HUES48 (cell line): ENCODE measurements around the gene CEBPA.
"Not testable (repeated sequence)": the region's sequence is repeated elsewhere in the genome, so short reads cannot be mapped to it uniquely, and the experiment has no call there.

Experiments used
- H3K27ac ChIP-seq: one replicate; pipeline ENCODE4 v1.7.0; 2013; ENCODE audit warnings: low read depth, low read length, inconsistent platforms
- H3K27me3 ChIP-seq: 2 replicates; pipeline ENCODE4 v1.6.1; 2013; ENCODE audit warnings: mild to moderate bottlenecking, low read length; ENCODE audit not compliant: control insufficient read depth, insufficient read depth
- H3K36me3 ChIP-seq: 2 replicates; pipeline ENCODE4 v1.6.1; 2013; ENCODE audit warnings: low read length; ENCODE audit not compliant: control insufficient read depth, insufficient read depth
- H3K4me1 ChIP-seq: 2 replicates; pipeline ENCODE4 v1.6.1; 2013; ENCODE audit warnings: mild to moderate bottlenecking, low read length; ENCODE audit not compliant: control insufficient read depth, insufficient read depth
- H3K4me3 ChIP-seq: 2 replicates; pipeline ENCODE4 v1.5.1; 2013; ENCODE audit warnings: mild to moderate bottlenecking, low read depth, low read length
- H3K9ac ChIP-seq: 2 replicates; pipeline ENCODE4 v1.6.1; 2013; ENCODE audit warnings: mild to moderate bottlenecking, low read depth, low read length, moderate library complexity
- H3K9me3 ChIP-seq: 2 replicates; pipeline ENCODE4 v1.6.1; 2013; ENCODE audit warnings: low read length; ENCODE audit not compliant: control insufficient read depth, insufficient read depth

Gene CEBPA

DNA sequence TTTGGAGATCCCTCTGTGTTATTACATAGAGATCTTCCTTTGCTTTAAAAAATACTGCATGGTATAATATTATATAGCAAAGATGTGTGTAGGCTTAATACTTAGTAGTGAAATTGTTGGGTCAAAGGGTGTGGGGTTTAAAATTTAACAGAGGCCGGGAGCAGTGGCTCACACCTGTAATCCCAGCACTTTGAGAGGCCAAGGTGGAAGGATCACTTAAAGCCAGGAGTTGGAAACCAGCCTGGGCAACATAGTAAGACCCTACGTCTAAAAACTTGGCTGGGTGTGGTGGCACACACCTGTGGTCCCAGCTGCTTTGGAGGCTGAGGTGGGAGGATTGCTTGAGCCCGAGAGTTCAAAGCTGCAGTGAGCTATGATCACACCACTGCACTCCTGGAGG lies 22.3 kb upstream of the CEBPA start:
- H3K27ac ChIP-seq = no peak overlapping the region
- no peaks in the 10 kb centered on the region for H3K36me3 ChIP-seq
- H3K4me3 ChIP-seq = no peak overlapping the region
- no peak overlapping the region for H3K9ac ChIP-seq
- H3K4me1 ChIP-seq = no peaks in the 10 kb centered on the region
- H3K9me3 ChIP-seq = peaks cover 9% of the 10 kb centered on the region; the same call in 1 of the 2 replicates
- no peaks in the 10 kb centered on the region for H3K27me3 ChIP-seq

DNA sequence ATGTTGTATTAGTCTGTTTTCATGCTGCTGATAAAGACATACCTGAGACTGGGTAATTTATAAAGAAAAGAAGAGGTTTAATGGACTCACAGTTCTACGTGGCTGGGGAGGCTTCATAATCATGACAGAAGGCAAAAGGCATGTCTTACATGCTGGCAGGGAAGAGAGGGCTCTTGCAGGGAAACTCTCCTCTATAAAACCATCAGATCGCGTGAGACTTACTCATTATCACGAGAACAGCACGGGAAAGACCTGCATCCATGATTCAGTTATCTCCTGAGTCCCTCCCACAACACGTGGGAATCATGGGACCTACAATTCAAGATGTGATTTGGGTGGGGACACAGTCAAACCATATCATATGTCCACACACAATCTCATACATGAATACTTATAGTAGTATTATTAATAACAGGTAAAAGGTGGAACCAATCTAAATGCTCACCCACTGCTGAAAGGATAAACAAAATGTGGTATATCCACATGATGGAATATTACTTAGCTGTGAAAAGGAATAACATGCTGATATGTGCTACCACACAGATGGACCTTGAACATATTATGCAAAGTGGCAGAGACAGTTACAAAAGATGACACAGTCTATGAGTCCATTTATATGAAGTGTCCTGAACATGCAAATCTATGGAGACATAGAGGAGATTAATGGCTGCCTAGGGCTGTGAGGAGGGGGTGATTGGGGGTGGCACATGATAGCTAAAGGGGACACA lies 20.9 kb upstream of the CEBPA start:
- Histone ChIP-seq H3K36me3 (no peaks in the 10 kb centered on the region), H3K4me3 (no peak overlapping the region), H3K9me3 (peaks cover 9% of the 10 kb centered on the region; the same call in 1 of the 2 replicates), H3K9ac (no peak overlapping the region), H3K27me3 (no peaks in the 10 kb centered on the region), H3K27ac (no peak overlapping the region), H3K4me1 (no peaks in the 10 kb centered on the region)

DNA sequence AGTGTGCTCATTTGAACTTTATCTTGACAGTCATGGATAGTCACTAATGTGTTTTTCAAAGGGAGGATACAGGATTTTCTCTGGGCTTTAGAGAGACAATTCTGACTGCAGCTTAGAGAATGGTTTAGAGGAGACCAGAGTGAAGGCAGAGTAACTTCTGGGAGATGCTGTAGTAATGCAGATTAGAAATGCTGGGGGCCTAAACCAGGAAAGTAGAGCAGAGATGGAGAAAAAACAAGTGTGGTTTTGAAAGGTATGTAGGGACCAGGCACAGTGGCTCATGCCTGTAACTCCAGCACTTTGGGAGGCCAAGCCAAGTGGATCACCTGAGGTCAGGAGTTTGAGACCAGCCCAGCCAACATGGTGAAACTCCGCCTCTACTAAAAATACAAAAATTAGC lies 18.3 kb upstream of the CEBPA start:
- Histone ChIP-seq H3K27me3 (no peaks in the 10 kb centered on the region), H3K27ac (no peak overlapping the region), H3K4me3 (no peak overlapping the region), H3K4me1 (no peaks in the 10 kb centered on the region), H3K9ac (no peak overlapping the region), H3K9me3 (peaks cover 7% of the 10 kb centered on the region; the same call in 1 of the 2 replicates), H3K36me3 (no peaks in the 10 kb centered on the region)

DNA sequence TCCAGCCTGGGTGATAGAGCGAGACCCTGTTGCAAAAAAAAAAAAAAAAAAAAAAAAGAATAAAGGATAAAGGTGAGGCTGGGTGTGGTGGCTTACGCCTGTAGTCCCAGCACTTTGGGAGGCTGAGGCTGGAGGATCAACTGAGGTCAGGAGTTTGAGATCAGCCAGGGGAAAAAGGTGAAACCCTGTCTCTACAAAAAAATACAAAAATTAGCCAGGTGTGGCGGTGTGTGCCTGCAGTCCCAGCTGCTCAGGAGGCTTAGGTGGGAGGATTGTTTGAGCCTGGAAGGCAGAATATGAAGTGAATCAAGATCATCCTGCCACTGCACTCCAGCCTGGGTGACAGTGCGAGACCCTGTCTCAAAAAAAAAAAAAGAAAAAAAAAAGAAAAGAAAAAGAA lies 15.7 kb upstream of the CEBPA start:
- not testable (repeated sequence) for H3K4me3 ChIP-seq, H3K9ac ChIP-seq, H3K36me3 ChIP-seq, H3K4me1 ChIP-seq, H3K9me3 ChIP-seq, H3K27ac ChIP-seq, H3K27me3 ChIP-seq

DNA sequence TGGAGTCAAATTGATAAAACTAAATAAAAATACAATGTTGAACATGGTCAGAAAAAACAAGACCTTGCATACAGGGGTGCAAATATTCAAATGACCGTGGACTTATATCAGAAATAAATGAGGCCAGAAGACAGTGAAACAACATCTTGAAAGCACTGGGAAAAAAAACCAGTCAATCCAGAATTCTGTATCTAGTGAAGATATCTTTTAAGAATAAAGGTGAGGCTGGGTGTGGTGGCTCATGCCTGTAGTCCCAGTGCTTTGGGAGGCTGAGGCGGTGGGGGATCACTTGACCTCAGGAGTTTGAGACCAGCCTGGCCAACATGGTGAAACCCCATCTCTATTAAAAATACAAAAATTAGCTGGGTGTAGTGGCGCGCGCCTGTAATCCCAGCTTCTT lies 15.2 kb upstream of the CEBPA start:
- Histone ChIP-seq H3K9ac (no peak overlapping the region), H3K4me3 (no peak overlapping the region), H3K9me3 (peaks cover 7% of the 10 kb centered on the region; the same call in 1 of the 2 replicates), H3K27ac (no peak overlapping the region), H3K36me3 (no peaks in the 10 kb centered on the region), H3K4me1 (no peaks in the 10 kb centered on the region), H3K27me3 (no peaks in the 10 kb centered on the region)

DNA sequence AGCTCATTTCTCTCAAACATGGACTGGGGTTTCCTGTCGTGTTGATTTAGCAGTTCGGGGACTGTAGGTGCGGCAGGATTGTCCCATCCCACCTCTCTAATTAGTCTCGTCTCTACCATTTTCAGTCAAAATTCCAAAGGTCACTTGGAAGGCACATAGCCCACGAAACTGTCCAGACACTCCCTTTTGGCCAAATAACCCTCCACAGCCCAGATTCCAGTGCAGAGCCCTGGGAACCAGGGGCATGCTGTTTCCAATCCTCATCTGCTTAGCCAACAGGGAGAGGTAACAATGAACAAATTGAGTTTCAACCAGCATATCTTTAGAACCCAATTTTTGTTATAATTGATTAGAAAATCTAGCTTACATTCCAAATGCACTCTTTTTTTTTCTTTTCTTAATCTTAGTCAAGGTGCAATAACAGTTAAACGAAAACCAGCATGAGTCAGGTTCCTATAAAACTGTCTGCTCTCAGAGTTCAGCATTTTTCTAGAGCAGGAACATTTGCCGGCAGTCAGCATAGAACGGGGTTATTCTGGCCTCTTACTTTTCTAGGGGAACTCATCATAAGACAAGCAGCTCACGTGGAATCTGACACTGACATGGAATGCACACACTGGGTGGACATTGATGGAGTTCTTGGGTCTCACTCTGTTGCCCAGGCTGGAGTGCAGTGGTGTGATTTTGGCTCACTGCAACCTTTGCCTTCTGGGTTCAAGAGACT lies 14.4 kb upstream of the CEBPA start:
- peaks cover 5% of the 10 kb centered on the region; the same call in 1 of the 2 replicates for H3K9me3 ChIP-seq
- H3K9ac ChIP-seq = no peak overlapping the region
- H3K27me3 ChIP-seq = no peaks in the 10 kb centered on the region
- H3K27ac ChIP-seq = no peak overlapping the region
- no peaks in the 10 kb centered on the region for H3K36me3 ChIP-seq
- H3K4me1 ChIP-seq = no peaks in the 10 kb centered on the region
- no peak overlapping the region for H3K4me3 ChIP-seq

DNA sequence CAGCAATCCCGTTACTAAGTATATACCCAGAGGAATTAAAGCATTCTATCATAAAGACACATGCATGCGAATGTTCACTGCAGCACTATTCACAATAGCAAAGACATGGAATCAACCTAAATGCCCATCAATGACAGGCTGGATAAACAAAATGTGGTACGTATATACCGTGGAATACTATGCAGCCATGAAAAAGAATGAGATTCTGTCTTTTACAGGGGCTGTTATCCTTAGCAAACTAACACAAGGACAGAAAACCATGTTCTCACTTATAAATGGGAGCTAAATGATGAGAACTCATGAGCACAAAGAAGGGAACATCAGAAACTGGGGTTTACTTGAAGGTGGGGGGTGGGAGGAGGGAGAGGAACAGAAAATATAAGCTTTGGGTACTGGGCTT lies 10.5 kb upstream of the CEBPA start:
- H3K27me3 ChIP-seq, H3K4me3 ChIP-seq, H3K36me3 ChIP-seq, H3K9me3 ChIP-seq, H3K4me1 ChIP-seq, H3K27ac ChIP-seq, H3K9ac ChIP-seq: not testable (repeated sequence)

DNA sequence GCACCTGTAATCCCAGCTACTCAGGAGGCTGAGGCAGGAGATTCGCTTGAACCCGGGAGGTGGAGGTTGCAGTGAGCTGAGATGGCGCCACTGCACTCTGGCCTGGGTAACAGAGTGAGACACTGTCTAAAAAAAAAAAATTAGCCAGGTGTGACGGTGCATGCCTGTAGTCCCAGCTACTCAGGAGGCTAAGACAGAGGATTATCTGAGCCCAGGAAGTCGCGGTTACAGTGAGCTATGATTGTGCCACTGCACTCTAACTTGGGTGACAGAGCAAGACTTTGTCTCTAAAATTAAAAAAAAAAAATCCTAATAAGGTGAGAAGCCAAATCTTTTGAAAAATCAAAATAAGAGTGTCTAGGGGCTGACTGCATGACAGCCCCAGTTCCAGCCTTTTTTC lies 9.7 kb upstream of the CEBPA start:
- Histone ChIP-seq H3K36me3 (no peaks in the 10 kb centered on the region), H3K27ac (no peak overlapping the region), H3K9me3 (no peaks in the 10 kb centered on the region), H3K4me1 (no peaks in the 10 kb centered on the region), H3K9ac (no peak overlapping the region), H3K4me3 (no peak overlapping the region), H3K27me3 (no peaks in the 10 kb centered on the region)

DNA sequence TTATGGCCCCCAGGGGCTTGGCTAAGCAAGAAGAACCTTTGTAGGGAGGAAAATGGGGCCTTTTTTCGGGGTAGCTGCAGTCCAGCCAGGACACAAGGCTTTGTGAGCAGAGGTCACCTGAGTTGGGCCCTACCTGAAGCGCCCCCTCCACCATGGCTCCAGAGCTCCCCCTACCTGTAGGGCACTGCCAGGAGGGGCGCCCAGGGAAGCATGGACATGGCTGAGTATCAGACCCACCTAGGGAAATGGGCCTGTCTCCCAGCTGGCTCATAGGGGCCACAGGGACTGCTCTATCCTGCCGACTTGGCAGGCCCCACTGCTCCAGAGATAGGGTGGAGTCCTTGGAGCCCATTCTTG lies 9.0 kb upstream of the CEBPA start:
- no peaks in the 10 kb centered on the region for H3K4me1 ChIP-seq
- no peak overlapping the region for H3K4me3 ChIP-seq
- H3K9me3 ChIP-seq = no peaks in the 10 kb centered on the region
- H3K36me3 ChIP-seq = no peaks in the 10 kb centered on the region
- H3K9ac ChIP-seq = no peak overlapping the region
- H3K27me3 ChIP-seq = no peaks in the 10 kb centered on the region
- no peak overlapping the region for H3K27ac ChIP-seq

DNA sequence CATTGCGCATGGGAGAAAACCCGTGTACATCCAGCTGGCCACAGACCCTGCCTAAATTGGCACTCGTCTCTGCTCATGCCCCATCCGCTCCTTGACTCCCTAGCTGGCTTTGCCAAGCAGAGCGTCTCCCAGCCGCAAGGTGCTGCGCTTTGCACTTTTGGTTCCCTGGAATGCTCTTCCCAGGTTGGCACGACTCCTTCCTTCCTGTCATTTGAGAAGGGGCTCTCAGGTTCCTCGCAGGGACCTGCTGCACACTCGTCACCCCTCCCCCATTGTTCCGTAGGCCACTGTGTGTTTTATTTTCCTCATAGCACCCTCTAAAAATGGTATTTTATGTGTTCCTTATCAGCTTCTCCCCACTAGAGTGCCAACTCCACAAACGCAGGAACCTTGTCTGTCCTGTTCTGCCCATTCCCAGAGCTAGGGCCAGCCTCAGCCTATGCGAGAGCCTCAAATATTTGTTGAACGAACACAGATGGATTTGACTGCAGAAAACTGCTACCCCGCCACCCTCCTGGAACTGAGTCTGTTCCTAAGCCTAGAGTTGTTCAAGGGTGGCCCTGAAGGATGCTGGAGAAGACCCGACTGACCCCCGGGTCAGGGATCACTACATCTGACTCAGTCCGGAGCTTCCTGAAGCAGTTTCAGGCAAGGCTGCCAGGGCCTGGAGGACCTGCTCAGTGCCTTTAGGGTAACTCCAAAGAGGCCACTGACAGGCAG lies 8.4 kb upstream of the CEBPA start:
- Histone ChIP-seq H3K9me3 (no peaks in the 10 kb centered on the region), H3K27me3 (no peaks in the 10 kb centered on the region), H3K4me1 (no peaks in the 10 kb centered on the region), H3K36me3 (no peaks in the 10 kb centered on the region), H3K27ac (no peak overlapping the region), H3K4me3 (no peak overlapping the region), H3K9ac (no peak overlapping the region)

DNA sequence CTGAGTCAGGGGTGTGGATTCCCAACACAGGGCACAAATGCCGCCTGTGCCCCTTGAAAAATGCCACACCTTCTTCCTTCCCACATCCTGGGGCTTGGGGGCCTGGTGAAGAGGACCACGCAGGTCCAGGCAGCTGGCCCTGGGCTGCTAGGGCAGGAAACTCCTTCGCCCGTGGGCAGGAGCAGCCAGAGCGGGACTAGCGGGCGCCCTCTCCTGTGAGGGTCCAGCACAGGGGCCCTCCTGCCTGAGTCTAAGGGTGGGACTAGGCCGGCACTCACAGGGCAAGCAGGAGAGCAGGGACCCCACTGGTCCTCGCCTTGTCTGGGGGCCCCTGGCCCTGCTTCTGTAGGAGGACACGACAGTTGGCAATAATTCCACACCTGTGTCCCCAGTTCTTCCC lies 7.5 kb upstream of the CEBPA start:
- Histone ChIP-seq H3K27ac (no peak overlapping the region), H3K36me3 (no peaks in the 10 kb centered on the region), H3K9ac (no peak overlapping the region), H3K9me3 (no peaks in the 10 kb centered on the region), H3K4me3 (no peak overlapping the region), H3K27me3 (peaks cover 4% of the 10 kb centered on the region), H3K4me1 (no peaks in the 10 kb centered on the region)
